Activated CD4-positive, alpha-beta T cell treated with anti-CD3 and anti-CD28 coated beads, Interleukin-10, Interleukin-2, amounts not matched to agents 100 ng/mL and 50 ng/mL, durations not matched to agents 16 hours and 8 hours (primary cell): Measurements from ENCODE around the gene ROBO1.

Experiments
- DNase-seq: peaks from one replicate; pipeline ENCODE4 v3.0.0-alpha.2; 2020

Gene ROBO1

GRCh38 chr3:79664455-79664854 is 103.3 kb downstream of the ROBO1 start:
- DNase-seq: no peak

DNA sequence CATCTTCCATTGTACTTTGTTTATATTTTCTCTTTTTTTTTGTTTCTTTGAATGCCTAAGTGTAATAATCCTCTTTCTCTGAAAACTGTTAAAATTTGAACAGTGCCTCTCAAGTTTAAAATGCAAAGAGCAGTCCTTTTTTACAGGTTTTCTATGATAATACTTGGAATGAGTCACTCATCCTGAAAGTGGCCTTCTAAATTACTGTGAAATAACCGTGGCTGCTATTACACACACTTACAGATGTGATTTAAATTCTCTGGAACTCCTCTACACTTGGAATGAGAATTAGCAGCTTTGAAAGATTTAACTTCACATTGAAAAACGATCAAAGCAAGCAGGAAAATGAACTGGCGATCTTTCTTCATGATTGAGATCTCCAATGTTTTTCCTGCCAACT is 105.9 kb downstream of the ROBO1 start:
- no peak for DNase-seq

DNA sequence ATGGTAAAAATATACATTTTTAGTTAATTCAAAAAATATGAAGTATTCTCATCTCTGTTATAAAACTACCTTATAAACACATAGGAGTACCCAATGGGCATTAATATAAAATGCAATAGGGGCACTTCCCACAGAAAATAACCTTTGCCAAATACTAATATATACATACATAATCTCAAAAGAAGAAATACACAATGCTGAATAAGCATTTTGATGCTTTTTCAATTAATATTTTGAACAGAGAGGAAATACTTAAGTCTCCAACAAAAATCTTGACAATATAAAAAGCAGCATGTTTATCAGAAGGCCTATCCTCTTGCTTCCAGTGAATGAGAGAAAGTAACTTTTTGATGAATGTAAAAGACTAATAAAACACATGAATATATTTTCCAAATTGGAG is 110.7 kb downstream of the ROBO1 start:
- DNase-seq: no peak

DNA sequence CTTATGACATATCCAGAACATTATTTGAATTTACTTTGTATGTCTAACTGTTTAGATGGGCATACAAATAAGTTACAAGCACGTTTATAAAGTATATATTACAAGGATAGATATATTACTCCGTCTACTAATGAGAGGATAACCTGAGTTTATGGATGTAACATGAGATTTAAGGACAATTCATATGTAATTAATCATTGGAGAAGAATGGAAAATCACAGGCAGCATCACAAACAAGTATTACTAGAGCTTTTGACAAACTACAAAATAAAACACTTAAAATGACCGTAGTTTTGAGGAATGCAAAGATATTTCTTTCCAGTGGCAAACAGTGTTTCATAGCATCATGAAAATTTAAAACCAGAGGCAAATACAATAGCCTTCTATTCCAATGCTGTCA is 113.8 kb downstream of the ROBO1 start:
- DNase-seq: no peak

DNA sequence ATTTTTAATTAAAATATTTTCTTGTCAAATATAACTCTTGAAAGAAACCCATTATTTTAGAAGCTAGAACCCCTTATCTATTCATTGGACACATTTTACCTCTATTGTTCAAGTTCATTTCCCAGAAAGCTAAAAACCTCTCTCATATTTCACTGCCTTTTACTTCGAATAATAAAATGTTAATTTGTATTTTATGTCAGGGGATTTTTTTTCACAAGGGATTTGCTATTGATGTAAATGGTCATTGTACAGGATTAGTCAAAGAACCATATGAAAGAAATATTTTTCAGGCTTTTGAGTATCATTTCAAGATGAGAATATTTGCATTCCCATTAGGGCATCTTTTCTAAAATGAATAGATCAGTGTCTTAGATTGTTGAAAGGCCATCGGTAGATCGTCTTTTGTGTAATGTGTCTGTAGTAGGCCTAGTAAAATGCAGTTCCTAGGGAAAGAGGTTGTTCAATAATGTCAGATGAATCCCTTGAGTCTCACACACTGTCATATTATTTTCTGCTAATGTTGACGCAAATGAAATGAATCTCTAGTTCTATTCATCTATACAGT is 114.5 kb downstream of the ROBO1 start:
- DNase-seq: no peak

DNA sequence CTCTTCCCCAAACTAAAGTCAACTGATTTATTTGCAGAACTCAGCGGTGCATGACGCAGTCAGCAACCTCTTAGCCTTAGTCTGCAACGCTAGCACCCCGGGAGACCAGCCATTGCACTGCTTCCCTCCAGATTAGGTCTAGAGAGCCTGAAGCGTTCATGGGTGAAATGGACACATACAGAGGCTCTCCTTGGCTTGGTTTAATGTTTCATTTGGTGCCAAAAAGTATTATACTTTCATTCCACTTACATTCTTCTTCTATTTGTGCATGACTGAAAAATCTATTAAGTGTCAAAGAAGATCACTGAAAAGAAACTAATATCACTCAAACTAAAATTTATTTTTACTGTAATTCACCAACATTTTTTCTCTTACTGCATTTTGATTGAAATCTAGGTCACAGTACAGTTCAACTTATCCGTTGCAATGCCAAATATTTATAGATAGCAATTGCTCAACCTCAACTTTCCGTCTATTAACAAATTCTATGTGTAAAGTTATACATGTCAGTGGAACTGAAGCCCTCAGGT is 116.2 kb downstream of the ROBO1 start:
- no peak for DNase-seq

GRCh38 chr3:79639855-79640254 is 127.9 kb downstream of the ROBO1 start:
- no peak for DNase-seq

DNA sequence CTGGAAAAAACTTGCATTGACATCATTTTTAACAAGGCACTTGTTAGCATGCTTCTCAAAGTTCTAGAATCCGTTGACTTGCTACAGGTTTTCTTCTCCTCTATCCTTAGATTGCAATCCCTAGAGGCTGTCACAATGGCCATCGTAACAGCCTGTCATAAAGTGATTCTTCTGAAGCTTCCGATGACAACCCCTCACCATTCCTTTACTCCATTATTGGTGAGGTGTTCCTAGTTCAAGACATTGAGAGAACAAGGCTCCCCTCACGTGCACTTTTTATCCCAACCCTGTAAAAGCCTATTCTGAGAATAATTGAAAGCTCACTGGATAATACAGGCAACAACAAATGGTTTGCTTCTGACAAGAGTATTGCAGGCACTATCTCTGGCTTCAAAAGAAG is 131.4 kb downstream of the ROBO1 start:
- no peak for DNase-seq

GRCh38 chr3:79632842-79633241 is 135.0 kb downstream of the ROBO1 start:
- DNase-seq: no peak

- no peak for DNase-seq
These were observed 148.9 kb downstream of the ROBO1 start for GRCh38 chr3:79618883-79619282.

DNA sequence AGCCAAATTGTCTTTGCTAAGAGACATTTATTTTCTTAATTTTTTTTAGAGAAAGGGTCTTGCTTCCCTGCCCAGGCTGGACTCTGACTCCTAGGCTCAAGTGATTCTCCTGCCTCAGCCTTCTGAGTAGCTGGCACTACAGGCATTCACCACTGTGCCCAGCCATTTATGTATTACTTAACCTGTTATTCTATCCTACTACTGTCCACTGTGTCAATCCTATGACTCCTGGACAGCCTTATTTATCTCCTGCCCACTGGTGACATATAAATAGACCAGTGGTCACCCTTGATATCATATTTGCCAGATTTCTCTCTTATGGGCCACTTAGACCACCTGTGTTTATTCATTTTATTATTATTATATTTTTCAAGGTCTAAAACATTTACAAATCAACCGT is 161.4 kb downstream of the ROBO1 start:
- no peak for DNase-seq

- no peak for DNase-seq
These were observed 163.1 kb downstream of the ROBO1 start for GRCh38 chr3:79604681-79605080.

- no peak for DNase-seq
These were observed 165.4 kb downstream of the ROBO1 start for GRCh38 chr3:79602385-79602784.

- no peak for DNase-seq
These were observed 169.2 kb downstream of the ROBO1 start for GRCh38 chr3:79598594-79598993.

DNA sequence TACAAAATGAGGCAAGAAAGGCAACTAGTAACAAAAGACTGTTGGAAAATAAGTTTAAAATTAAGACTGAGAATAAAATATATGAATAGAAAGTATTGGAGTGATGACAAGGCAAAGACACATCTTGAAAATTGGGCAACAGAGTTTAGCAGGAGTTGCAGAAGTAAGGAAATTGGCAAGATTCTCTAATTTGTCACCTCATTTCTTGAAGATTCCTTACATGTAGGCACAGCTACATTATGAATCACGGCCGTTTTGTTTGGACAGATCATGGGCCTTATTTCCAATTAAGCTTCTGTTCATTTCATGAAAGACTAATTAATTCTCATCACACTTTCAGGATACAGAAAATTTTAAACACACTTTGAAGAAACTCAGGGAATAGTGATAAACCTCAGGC is 170.1 kb downstream of the ROBO1 start:
- DNase-seq: no peak

- no peak for DNase-seq
These were observed 180.6 kb downstream of the ROBO1 start for GRCh38 chr3:79587150-79587549.

GRCh38 chr3:79586232-79586631 is 181.6 kb downstream of the ROBO1 start:
- no peak for DNase-seq

DNA sequence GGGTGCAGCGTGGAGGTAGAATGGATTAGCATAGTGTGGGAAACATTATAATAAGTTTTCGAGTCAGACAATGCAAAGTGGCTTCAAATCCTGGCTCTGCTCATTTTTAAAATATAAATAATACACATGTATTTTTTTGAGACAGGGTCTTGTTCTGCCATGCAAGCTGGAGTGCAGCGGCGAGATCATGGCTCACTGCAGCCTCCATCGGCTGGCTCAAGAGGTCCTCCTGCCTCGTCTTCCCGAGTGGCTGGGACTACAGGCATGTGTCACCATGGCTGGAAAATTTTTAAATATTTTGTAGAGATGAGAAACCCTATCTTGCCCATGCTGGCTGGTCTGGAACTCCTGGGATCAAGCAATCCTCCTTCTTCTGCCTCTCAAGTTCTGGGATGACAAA is 194.9 kb downstream of the ROBO1 start:
- no peak for DNase-seq

GRCh38 chr3:79568938-79569337 is 198.9 kb downstream of the ROBO1 start:
- no peak for DNase-seq

DNA sequence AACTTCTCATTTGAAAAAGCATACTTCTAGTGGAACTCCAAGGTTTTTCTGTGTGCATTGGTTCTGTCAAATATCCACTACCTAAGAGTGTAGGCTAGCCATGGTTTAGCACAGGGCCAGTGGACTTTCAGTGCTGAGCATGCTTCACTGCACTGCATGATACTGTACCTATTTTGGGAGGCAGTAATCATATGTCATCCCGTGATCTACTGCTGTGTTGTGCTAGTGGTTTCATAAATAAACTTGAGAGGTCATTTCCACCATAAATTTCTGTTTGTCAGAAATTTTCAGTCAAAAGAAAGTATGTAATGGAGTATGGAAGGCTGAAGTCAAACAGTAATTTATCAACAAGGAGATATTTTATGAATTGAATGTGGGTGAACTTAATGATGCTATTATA is 203.6 kb downstream of the ROBO1 start:
- DNase-seq: no peak

DNA sequence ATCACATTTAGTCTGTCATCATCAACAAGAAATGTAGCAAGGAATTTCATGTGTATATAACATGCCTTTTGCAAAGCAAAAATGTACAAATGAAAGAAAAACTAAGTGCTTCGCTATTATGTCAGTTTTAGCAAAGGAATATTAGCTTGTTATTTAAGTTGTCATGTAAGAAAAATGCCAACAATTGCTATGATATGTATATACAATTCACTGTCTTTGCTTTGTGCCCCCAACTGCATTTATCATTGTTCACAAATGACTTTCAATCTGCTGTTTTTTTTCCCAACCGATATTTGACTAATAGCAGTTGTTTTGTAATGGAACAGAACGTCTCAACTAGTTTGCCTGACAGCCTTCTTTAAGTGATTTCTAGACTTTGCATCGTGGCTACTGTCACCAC is 207.1 kb downstream of the ROBO1 start:
- DNase-seq: no peak

- no peak for DNase-seq
These were observed 208.9 kb downstream of the ROBO1 start for GRCh38 chr3:79558943-79559342.

DNA sequence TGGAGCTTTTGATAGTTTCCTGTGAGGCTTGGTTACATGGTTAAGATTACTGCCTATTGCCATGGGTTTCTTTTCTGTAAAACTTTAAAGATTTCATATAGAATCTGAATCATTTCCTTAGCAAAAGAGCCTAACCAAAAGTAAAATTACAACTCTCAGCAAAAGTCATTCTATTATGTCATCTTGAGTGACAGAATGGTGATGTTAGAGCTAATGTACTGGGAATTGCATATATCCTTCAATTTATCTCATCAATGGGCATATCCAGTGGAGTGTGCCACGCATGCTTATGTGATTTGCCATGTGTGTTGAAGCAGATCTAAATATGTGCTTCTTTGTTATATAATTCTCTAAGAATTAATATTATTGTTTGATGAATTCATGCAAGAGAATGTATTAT is 212.1 kb downstream of the ROBO1 start:
- DNase-seq: no peak

DNA sequence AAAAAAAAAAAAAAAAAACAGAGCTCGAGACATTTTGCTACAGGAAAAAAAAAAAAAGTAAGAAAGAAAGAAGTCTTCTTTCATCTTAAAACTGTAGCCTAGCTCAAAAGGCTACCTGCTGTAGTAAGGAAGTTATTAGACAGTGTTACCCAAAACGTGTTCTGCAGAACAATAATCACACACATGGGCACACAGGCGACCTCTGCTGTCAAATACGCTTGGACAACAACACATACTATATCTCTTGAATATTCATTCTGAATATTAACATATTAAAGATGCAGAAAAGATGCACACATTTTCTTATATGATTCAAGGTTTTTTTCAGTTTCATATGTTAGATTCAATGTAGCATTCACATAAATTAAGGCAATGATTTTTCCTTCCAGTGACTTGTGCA is 215.8 kb downstream of the ROBO1 start:
- DNase-seq: no peak

DNA sequence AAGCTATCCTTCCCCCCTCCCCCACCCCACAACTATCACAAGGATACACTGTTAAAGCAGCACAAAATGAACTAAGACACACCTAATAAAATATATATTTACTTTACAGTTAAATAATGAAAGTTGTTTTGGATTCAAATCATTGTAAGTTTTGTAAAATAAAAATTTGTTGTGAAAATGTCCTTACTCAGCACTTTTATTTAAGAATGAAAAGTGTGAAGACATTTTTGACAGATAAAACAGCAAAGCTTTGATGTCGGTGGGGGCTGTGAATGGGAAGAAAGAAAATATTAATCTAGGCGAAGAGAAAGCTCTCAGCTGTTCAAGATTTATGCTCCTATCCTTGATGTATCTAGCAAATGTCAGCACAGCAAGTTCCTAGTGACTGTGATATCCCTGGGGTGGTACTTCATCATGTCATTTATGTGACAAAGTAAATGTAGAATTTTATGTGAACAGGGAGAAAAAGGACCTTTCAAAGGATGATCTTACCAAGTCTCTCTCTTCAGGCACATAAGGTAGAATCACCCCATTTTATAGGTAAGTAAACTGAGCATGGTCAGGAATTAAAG is 216.4 kb downstream of the ROBO1 start:
- no peak for DNase-seq
